ENCODE measurements around the gene SGCG.

Gene SGCG

DNA sequence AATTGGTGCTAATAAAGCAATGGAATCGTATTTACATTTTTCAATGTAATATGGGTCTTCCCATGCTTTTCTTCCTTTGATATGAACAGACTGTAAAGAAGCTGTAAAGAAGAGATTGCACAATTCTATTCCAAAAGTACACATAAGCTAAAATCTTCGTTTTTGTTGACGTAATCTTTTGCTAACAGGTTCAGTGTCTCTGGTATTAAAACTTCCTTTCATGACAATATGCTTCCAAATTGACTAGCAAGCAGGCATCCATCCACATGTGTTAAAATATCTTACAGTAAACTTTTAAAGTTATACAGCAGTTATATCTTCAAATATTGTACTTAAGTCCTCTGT, 19.3 kb upstream of the SGCG start:
- peak overlapping the region; percentile 62 for H3K4me3 ChIP-seq (ENCODE audit: low read length)
- DNase-seq (ENCODE audit: low read depth), result no peak
- TF ChIP-seq, protein P1, sequence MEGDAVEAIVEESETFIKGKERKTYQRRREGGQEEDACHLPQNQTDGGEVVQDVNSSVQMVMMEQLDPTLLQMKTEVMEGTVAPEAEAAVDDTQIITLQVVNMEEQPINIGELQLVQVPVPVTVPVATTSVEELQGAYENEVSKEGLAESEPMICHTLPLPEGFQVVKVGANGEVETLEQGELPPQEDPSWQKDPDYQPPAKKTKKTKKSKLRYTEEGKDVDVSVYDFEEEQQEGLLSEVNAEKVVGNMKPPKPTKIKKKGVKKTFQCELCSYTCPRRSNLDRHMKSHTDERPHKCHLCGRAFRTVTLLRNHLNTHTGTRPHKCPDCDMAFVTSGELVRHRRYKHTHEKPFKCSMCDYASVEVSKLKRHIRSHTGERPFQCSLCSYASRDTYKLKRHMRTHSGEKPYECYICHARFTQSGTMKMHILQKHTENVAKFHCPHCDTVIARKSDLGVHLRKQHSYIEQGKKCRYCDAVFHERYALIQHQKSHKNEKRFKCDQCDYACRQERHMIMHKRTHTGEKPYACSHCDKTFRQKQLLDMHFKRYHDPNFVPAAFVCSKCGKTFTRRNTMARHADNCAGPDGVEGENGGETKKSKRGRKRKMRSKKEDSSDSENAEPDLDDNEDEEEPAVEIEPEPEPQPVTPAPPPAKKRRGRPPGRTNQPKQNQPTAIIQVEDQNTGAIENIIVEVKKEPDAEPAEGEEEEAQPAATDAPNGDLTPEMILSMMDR (conservative IDR thresholded peaks at IDR 0.05; ENCODE audit: low read length), result no peak

DNA sequence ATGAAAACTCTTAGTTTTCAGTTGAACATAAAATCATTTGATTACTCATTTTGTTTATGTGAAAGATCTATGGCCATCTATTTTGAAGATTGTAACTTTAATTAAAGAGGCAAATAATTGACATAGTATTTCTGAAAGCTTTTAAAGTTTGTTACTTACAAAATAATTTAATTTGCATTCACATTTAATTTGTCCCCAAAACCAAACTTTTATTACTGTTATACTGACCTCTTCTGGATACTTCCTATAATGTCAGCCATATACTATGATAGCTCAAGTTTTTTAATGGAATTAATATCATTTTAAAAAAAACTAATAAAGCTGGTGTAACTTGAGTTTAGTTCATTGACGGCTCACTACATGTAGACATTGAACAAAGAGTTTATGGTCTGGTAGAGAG, 4.9 kb upstream of the SGCG start:
- no peak overlapping the region for H3K4me3 ChIP-seq (ENCODE audit: low read length)
- TF ChIP-seq, protein P1 (conservative IDR thresholded peaks at IDR 0.05; ENCODE audit: low read length), result peak; percentile 58
- DNase-seq (ENCODE audit: low read depth), result no peak

DNA sequence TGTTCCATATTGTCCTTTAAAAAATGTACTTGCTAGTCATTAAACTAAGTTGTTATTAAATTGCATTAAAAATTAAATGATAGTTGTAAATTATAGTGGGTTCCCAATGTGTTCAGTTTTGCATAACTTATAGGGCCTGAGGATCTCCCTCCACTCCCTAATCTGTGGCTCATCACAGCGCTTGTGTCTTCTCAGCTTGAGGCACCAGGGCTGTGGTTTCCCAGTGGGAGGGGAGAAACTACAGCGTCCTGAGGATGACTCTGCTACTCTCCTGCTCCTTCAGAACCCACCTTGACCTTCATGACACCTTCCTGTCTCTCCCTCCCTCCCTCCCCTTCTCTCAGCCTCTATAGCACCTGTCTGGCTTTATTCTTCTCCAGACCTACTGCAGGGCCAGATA, 1.4 kb downstream of the SGCG start:
- H3K4me3 ChIP-seq (ENCODE audit: low read length), result no peak overlapping the region
- DNase-seq (ENCODE audit: low read depth), result no peak
- TF ChIP-seq, protein P1 (conservative IDR thresholded peaks at IDR 0.05; ENCODE audit: low read length), result no peak

DNA sequence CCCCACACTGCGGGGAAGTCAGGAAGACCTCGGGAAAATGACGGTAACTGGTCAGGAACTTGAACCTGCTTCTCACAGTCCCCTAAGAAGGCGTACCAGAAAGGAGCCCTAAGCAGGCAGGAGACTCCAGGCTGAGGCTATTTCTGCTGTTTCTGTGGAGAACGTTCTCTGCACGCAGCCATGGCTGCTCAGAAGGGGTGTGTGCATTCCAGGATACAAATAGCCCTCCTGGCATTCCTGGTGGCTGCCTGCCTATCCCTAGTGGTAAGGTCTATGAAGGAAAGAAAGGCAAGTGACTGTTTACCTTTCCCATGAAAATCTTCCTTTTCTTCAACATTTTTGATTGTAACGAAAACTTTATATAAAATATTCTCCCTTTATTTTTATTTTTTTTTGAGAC, 2.5 kb downstream of the SGCG start:
- TF ChIP-seq, protein P1 (conservative IDR thresholded peaks at IDR 0.05; ENCODE audit: low read length), result no peak
- no peak overlapping the region for H3K4me3 ChIP-seq (ENCODE audit: low read length)
- no peak for DNase-seq (ENCODE audit: low read depth)

DNA sequence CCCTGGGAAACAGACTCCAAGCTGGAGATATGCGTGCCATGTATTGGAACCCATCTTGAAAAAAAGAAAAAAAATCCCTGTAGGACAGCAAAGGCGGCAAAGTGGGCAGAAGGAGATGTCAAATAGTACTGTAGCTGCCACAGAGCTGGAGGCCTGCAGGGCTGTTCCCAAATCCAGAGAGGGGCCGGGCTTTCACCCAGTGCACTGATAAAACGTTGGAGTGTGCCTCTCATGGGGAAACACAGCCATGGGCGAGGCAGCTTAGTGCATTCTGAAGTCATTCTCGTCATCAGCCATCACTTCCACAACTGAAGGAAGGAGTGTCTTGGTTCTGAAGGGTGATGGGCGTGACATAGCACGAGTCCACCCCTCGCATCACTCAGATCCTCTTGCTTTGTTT, 4.8 kb downstream of the SGCG start:
- no peak for DNase-seq (ENCODE audit: low read depth)
- H3K4me3 ChIP-seq (ENCODE audit: low read length), result no peak overlapping the region
- TF ChIP-seq, protein P1 (conservative IDR thresholded peaks at IDR 0.05; ENCODE audit: low read length), result no peak

DNA sequence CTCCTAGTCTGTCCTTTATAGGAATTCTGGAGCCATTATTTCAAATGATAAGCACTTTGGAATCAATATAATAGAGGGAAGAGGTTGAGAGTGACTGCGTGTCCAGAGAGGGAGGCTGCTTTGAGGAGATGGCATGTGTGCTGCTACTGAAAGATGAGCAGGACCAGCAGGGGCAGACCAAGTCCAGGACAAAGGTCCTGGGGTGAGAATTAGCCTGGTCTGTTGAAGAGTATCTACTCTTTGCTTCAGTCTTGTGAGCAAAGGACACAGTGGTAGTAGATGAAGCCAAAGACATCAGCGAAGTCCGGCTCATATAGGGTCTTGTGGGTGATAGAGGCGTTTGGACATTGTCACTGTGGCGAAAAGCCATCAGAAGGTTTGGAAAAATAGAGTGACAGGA, 21.1 kb downstream of the SGCG start:
- DNase-seq (ENCODE audit: low read depth), result no peak
- TF ChIP-seq, protein P1 (conservative IDR thresholded peaks at IDR 0.05; ENCODE audit: low read length), result no peak
- no peak overlapping the region for H3K4me3 ChIP-seq (ENCODE audit: low read length)

DNA sequence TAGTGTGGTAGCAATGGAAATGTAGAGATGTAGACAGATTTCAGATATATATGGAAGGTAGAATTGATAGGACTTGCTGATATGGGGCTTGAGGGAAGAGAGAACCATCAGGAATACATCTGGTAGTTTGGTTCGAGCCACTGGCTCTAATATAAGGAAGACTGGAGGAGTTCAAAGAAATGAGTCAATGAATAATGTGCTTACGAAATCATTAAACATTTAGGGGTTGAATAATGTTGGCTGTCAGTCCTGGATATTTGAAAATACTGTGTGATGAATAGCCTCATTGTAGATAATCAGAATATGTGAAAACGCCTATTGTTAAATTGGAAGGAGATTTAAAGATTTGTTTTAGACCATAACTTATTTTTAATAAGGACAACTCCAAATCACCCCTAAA, 21.6 kb downstream of the SGCG start:
- TF ChIP-seq, protein P1 (conservative IDR thresholded peaks at IDR 0.05; ENCODE audit: low read length), result no peak
- no peak overlapping the region for H3K4me3 ChIP-seq (ENCODE audit: low read length)
- DNase-seq (ENCODE audit: low read depth), result peak; percentile 39

Measured in AG10803 (cell line).